Measurements from ENCODE around the gene ZNF142.

Gene ZNF142

GRCh38 chr2:218645126-218645525, 14.3 kb downstream of the ZNF142 start:
- no peak for DNase-seq

- DNase-seq = no peak
Observed at GRCh38 chr2:218644721-218645120, 14.7 kb downstream of the ZNF142 start.

- no peak for DNase-seq
Observed at GRCh38 chr2:218643751-218644310, 15.6 kb downstream of the ZNF142 start.

GRCh38 chr2:218642786-218643185, 16.6 kb downstream of the ZNF142 start:
- DNase-seq = no peak

GRCh38 chr2:218642121-218642656, 17.2 kb downstream of the ZNF142 start:
- no peak for DNase-seq

- DNase-seq = no peak
Observed at GRCh38 chr2:218638372-218638771, 21.1 kb downstream of the ZNF142 start.

- DNase-seq = no peak
Observed at GRCh38 chr2:218635719-218636118, 23.7 kb downstream of the ZNF142 start.

- DNase-seq = no peak
Observed at GRCh38 chr2:218631837-218632236, 27.6 kb downstream of the ZNF142 start.

GRCh38 chr2:218627939-218628338, 31.5 kb downstream of the ZNF142 start:
- DNase-seq = no peak

GRCh38 chr2:218626369-218626768, 33.1 kb downstream of the ZNF142 start:
- DNase-seq = no peak

- DNase-seq = no peak
Observed at GRCh38 chr2:218623366-218623705, 36.1 kb downstream of the ZNF142 start.

- DNase-seq = no peak
Observed at GRCh38 chr2:218622606-218623365, 36.6 kb downstream of the ZNF142 start.

GRCh38 chr2:218621007-218621406, 38.4 kb downstream of the ZNF142 start:
- DNase-seq = no peak

GRCh38 chr2:218618102-218618860, 41.1 kb downstream of the ZNF142 start:
- no peak for DNase-seq

GRCh38 chr2:218615868-218616315, 43.5 kb downstream of the ZNF142 start:
- no peak for DNase-seq

- DNase-seq = no peak
Observed at GRCh38 chr2:218607436-218608115, 51.8 kb downstream of the ZNF142 start, which contains the start of gene PLCD4. Gene PLCD4, plus strand, starts transcription at chr2:218607899. Its CDS starts 7,841 bp downstream, at chr2:218615740.

GRCh38 chr2:218605432-218605831, 54.0 kb downstream of the ZNF142 start:
- DNase-seq = no peak
